ENCODE measurements around the gene PPP4R3A.
"Not testable (repeated sequence)": the region's sequence is repeated elsewhere in the genome, so short reads cannot be mapped to it uniquely, and the experiment has no call there.

PPP4R3A gene

GRCh38 chr14:91501348-91501747 lies 8.8 kb downstream of the PPP4R3A start:
- Histone ChIP-seq H3K36me3 (ENCODE audit: control insufficient read depth, insufficient read depth, low read length) (no peaks in the 10 kb centered on the region), H3K4me1 (ENCODE audit: control insufficient read depth, insufficient read depth, low read length) (peaks cover 27% of the 10 kb centered on the region), H3K9ac (ENCODE audit: low read length) (no peak overlapping the region), H3K9me3 (ENCODE audit: control insufficient read depth, low read length) (no peaks in the 10 kb centered on the region), H3K27me3 (ENCODE audit: control insufficient read depth, insufficient read depth, low read length) (no peaks in the 10 kb centered on the region), H3K4me3 (ENCODE audit: low read length) (no peak overlapping the region)

- H3K9me3 ChIP-seq (ENCODE audit: control insufficient read depth, low read length), result no peaks in the 10 kb centered on the region
- no peak overlapping the region for H3K4me3 ChIP-seq (ENCODE audit: low read length)
- H3K27me3 ChIP-seq (ENCODE audit: control insufficient read depth, insufficient read depth, low read length), result no peaks in the 10 kb centered on the region
- H3K4me1 ChIP-seq (ENCODE audit: control insufficient read depth, insufficient read depth, low read length), result peaks cover 35% of the 10 kb centered on the region
- no peaks in the 10 kb centered on the region for H3K36me3 ChIP-seq (ENCODE audit: control insufficient read depth, insufficient read depth, low read length)
- H3K9ac ChIP-seq (ENCODE audit: low read length), result no peak overlapping the region
Measured at GRCh38 chr14:91496790-91497189, 13.3 kb downstream of the PPP4R3A start.

- not testable (repeated sequence) for H3K27me3 ChIP-seq (ENCODE audit: control insufficient read depth, insufficient read depth, low read length); H3K9me3 ChIP-seq (ENCODE audit: control insufficient read depth, low read length); H3K36me3 ChIP-seq (ENCODE audit: control insufficient read depth, insufficient read depth, low read length); H3K4me3 ChIP-seq (ENCODE audit: low read length); H3K9ac ChIP-seq (ENCODE audit: low read length)
- H3K4me1 ChIP-seq (ENCODE audit: control insufficient read depth, insufficient read depth, low read length), result peaks cover 29% of the 10 kb centered on the region
Measured at GRCh38 chr14:91494392-91495065, 15.6 kb downstream of the PPP4R3A start.

- Histone ChIP-seq H3K9ac (ENCODE audit: low read length) (no peak overlapping the region), H3K9me3 (ENCODE audit: control insufficient read depth, low read length) (no peaks in the 10 kb centered on the region), H3K4me3 (ENCODE audit: low read length) (no peak overlapping the region), H3K4me1 (ENCODE audit: control insufficient read depth, insufficient read depth, low read length) (peaks cover 29% of the 10 kb centered on the region), H3K36me3 (ENCODE audit: control insufficient read depth, insufficient read depth, low read length) (no peaks in the 10 kb centered on the region), H3K27me3 (ENCODE audit: control insufficient read depth, insufficient read depth, low read length) (no peaks in the 10 kb centered on the region)
Measured at GRCh38 chr14:91493169-91493568, 16.9 kb downstream of the PPP4R3A start.

- Histone ChIP-seq H3K4me1 (ENCODE audit: control insufficient read depth, insufficient read depth, low read length) (peaks cover 4% of the 10 kb centered on the region), H3K4me3 (ENCODE audit: low read length) (no peak overlapping the region), H3K9ac (ENCODE audit: low read length) (no peak overlapping the region), H3K27me3 (ENCODE audit: control insufficient read depth, insufficient read depth, low read length) (no peaks in the 10 kb centered on the region), H3K36me3 (ENCODE audit: control insufficient read depth, insufficient read depth, low read length) (no peaks in the 10 kb centered on the region), H3K9me3 (ENCODE audit: control insufficient read depth, low read length) (no peaks in the 10 kb centered on the region)
Measured at GRCh38 chr14:91484744-91485143, 25.4 kb downstream of the PPP4R3A start.

- H3K9ac ChIP-seq (ENCODE audit: low read length), result no peak overlapping the region
- H3K9me3 ChIP-seq (ENCODE audit: control insufficient read depth, low read length), result no peaks in the 10 kb centered on the region
- H3K27me3 ChIP-seq (ENCODE audit: control insufficient read depth, insufficient read depth, low read length), result no peaks in the 10 kb centered on the region
- peaks cover 4% of the 10 kb centered on the region for H3K4me1 ChIP-seq (ENCODE audit: control insufficient read depth, insufficient read depth, low read length)
- H3K4me3 ChIP-seq (ENCODE audit: low read length), result no peak overlapping the region
- H3K36me3 ChIP-seq (ENCODE audit: control insufficient read depth, insufficient read depth, low read length), result no peaks in the 10 kb centered on the region
Measured at GRCh38 chr14:91484186-91484585, 25.9 kb downstream of the PPP4R3A start.

- Histone ChIP-seq H3K9ac (ENCODE audit: low read length) (no peak overlapping the region), H3K36me3 (ENCODE audit: control insufficient read depth, insufficient read depth, low read length) (no peaks in the 10 kb centered on the region), H3K27me3 (ENCODE audit: control insufficient read depth, insufficient read depth, low read length) (no peaks in the 10 kb centered on the region), H3K4me3 (ENCODE audit: low read length) (no peak overlapping the region), H3K9me3 (ENCODE audit: control insufficient read depth, low read length) (no peaks in the 10 kb centered on the region), H3K4me1 (ENCODE audit: control insufficient read depth, insufficient read depth, low read length) (peaks cover 4% of the 10 kb centered on the region)
Measured at GRCh38 chr14:91482263-91483013, 27.7 kb downstream of the PPP4R3A start.

GRCh38 chr14:91477388-91477787 lies 32.7 kb downstream of the PPP4R3A start:
- H3K9ac ChIP-seq (ENCODE audit: low read length), result no peak overlapping the region
- no peaks in the 10 kb centered on the region for H3K9me3 ChIP-seq (ENCODE audit: control insufficient read depth, low read length)
- H3K36me3 ChIP-seq (ENCODE audit: control insufficient read depth, insufficient read depth, low read length), result peaks cover 6% of the 10 kb centered on the region
- H3K4me1 ChIP-seq (ENCODE audit: control insufficient read depth, insufficient read depth, low read length), result no peaks in the 10 kb centered on the region
- H3K27me3 ChIP-seq (ENCODE audit: control insufficient read depth, insufficient read depth, low read length), result no peaks in the 10 kb centered on the region
- no peak overlapping the region for H3K4me3 ChIP-seq (ENCODE audit: low read length)

GRCh38 chr14:91473046-91473445 lies 37.1 kb downstream of the PPP4R3A start:
- H3K9me3 ChIP-seq (ENCODE audit: control insufficient read depth, low read length), result no peaks in the 10 kb centered on the region
- H3K36me3 ChIP-seq (ENCODE audit: control insufficient read depth, insufficient read depth, low read length), result peaks cover 6% of the 10 kb centered on the region
- H3K27me3 ChIP-seq (ENCODE audit: control insufficient read depth, insufficient read depth, low read length), result no peaks in the 10 kb centered on the region
- H3K4me1 ChIP-seq (ENCODE audit: control insufficient read depth, insufficient read depth, low read length), result no peaks in the 10 kb centered on the region
- no peak overlapping the region for H3K9ac ChIP-seq (ENCODE audit: low read length)
- H3K4me3 ChIP-seq (ENCODE audit: low read length), result no peak overlapping the region

GRCh38 chr14:91470216-91470615 lies 39.9 kb downstream of the PPP4R3A start:
- Histone ChIP-seq H3K4me3 (ENCODE audit: low read length) (no peak overlapping the region), H3K4me1 (ENCODE audit: control insufficient read depth, insufficient read depth, low read length) (peaks cover 3% of the 10 kb centered on the region), H3K36me3 (ENCODE audit: control insufficient read depth, insufficient read depth, low read length) (peaks cover 6% of the 10 kb centered on the region), H3K9ac (ENCODE audit: low read length) (no peak overlapping the region), H3K27me3 (ENCODE audit: control insufficient read depth, insufficient read depth, low read length) (no peaks in the 10 kb centered on the region), H3K9me3 (ENCODE audit: control insufficient read depth, low read length) (no peaks in the 10 kb centered on the region)

GRCh38 chr14:91466192-91466591 lies 43.9 kb downstream of the PPP4R3A start:
- Histone ChIP-seq H3K27me3 (ENCODE audit: control insufficient read depth, insufficient read depth, low read length) (no peaks in the 10 kb centered on the region), H3K9me3 (ENCODE audit: control insufficient read depth, low read length) (no peaks in the 10 kb centered on the region), H3K4me3 (ENCODE audit: low read length) (no peak overlapping the region), H3K36me3 (ENCODE audit: control insufficient read depth, insufficient read depth, low read length) (no peaks in the 10 kb centered on the region), H3K4me1 (ENCODE audit: control insufficient read depth, insufficient read depth, low read length) (peaks cover 3% of the 10 kb centered on the region), H3K9ac (ENCODE audit: low read length) (no peak overlapping the region)

- no peaks in the 10 kb centered on the region for H3K36me3 ChIP-seq (ENCODE audit: control insufficient read depth, insufficient read depth, low read length)
- H3K27me3 ChIP-seq (ENCODE audit: control insufficient read depth, insufficient read depth, low read length), result no peaks in the 10 kb centered on the region
- no peak overlapping the region for H3K9ac ChIP-seq (ENCODE audit: low read length)
- no peak overlapping the region for H3K4me3 ChIP-seq (ENCODE audit: low read length)
- peaks cover 3% of the 10 kb centered on the region for H3K4me1 ChIP-seq (ENCODE audit: control insufficient read depth, insufficient read depth, low read length)
- no peaks in the 10 kb centered on the region for H3K9me3 ChIP-seq (ENCODE audit: control insufficient read depth, low read length)
Measured at GRCh38 chr14:91464615-91465205, 45.4 kb downstream of the PPP4R3A start.

Data from mucosa of stomach (tissue), 1 donor.